GM19324 (cell line): ENCODE data around the gene MCF2L.

ENCODE experiments used
- ATAC-seq: cut with Tn5 transposase; IDR thresholded peaks from one replicate; pipeline ENCODE4 v1.9.1; 2021; ENCODE audit warnings: mild to moderate bottlenecking, moderate library complexity; ENCODE audit not compliant: unreplicated experiment, low FRiP score

MCF2L gene

GRCh38 chr13:113120300-113121182 is 151.5 kb downstream of the MCF2L start:
- ATAC-seq = no peak

GRCh38 chr13:113121183-113121927 is 152.3 kb downstream of the MCF2L start:
- ATAC-seq = no peak

- no peak for ATAC-seq
These were observed 153.0 kb downstream of the MCF2L start for GRCh38 chr13:113121928-113122471.

GRCh38 chr13:113122550-113123225 is 153.7 kb downstream of the MCF2L start, which contains the start of gene F10:
TSS of gene F10 (plus strand) at chr13:113122799. CDS start at chr13:113122856, 57 bp downstream.
- no peak for ATAC-seq

GRCh38 chr13:113123226-113124201 is 154.5 kb downstream of the MCF2L start:
- ATAC-seq = no peak

GRCh38 chr13:113124211-113124970 is 155.4 kb downstream of the MCF2L start:
- ATAC-seq = no peak

GRCh38 chr13:113125506-113126264 is 156.7 kb downstream of the MCF2L start:
- no peak for ATAC-seq

GRCh38 chr13:113126265-113127150 is 157.5 kb downstream of the MCF2L start:
- ATAC-seq = no peak

- ATAC-seq = no peak
These were observed 160.5 kb downstream of the MCF2L start for GRCh38 chr13:113129480-113129879.

- ATAC-seq = no peak
These were observed 161.1 kb downstream of the MCF2L start for GRCh38 chr13:113129921-113130750.

- ATAC-seq = no peak
These were observed 166.3 kb downstream of the MCF2L start for GRCh38 chr13:113135281-113135760.

- ATAC-seq = no peak
These were observed 168.8 kb downstream of the MCF2L start for GRCh38 chr13:113137691-113138298.

GRCh38 chr13:113138792-113139551 is 170.0 kb downstream of the MCF2L start:
- no peak for ATAC-seq

- no peak for ATAC-seq
These were observed 170.6 kb downstream of the MCF2L start for GRCh38 chr13:113139577-113139976.
